OCI-LY7 (cell line): Measurements from ENCODE around the gene ELMOD3. TPM values are rescaled to one million over a fixed set of nuclear protein-coding genes. Genes with fewer than 3 reads are reported as not detected.

Source experiments
- BruUV-seq: library from RNA; stranded (reverse); fragments of 400-500 nt; replicated peaks from 2 replicates; lab custom pipeline; 2021; lab: Mats Ljungman, UMichigan
- CTCF ChIA-PET: fragments of 300-600 bp; sonication (Branson Sonifier 250); formaldehyde crosslinking; loops from one replicate; lab custom pipeline; 2022; ENCODE audit warnings: antibody characterized with exemption; ENCODE audit not compliant: unreplicated experiment; lab: Charles Lee
- POLR2A ChIA-PET: fragments of 300-600 bp; sonication (Branson Sonifier 250); formaldehyde crosslinking; loops from one replicate; lab custom pipeline; 2022; ENCODE audit warnings: antibody characterized with exemption; lab: Charles Lee
- DNase-seq: peaks from one replicate; pipeline ENCODE4 v3.0.0-alpha.2; 2015; ENCODE audit warnings: low spot score
- H2AFZ ChIP-seq: fragments of 200-600 bp; sonication (generic), shearing (Covaris generic); 2 replicates; pipeline ENCODE4 v1.6.1; 2014; ENCODE audit warnings: mild to moderate bottlenecking, antibody characterized with exemption, low read length, moderate library complexity
- H3K27ac ChIP-seq: fragments of 200-600 bp; sonication (generic); 2 replicates; pipeline ENCODE4 v1.5.1; 2014; ENCODE audit warnings: mixed run types, low read depth, mild to moderate bottlenecking, moderate library complexity, low read length, inconsistent platforms; ENCODE audit not compliant: poor library complexity, severe bottlenecking
- H3K36me3 ChIP-seq: fragments of 200-600 bp; sonication (generic); 2 replicates; pipeline ENCODE4 v1.6.1; 2014; ENCODE audit warnings: mild to moderate bottlenecking, antibody characterized with exemption, low read length, moderate library complexity, mixed read lengths; ENCODE audit not compliant: insufficient read depth
- H3K4me1 ChIP-seq: fragments of 200-600 bp; sonication (generic); 2 replicates; pipeline ENCODE4 v1.5.1; 2014; ENCODE audit warnings: mild to moderate bottlenecking, low read length; ENCODE audit not compliant: insufficient read depth, poor library complexity, severe bottlenecking
- H3K4me2 ChIP-seq: fragments of 200-600 bp; sonication (generic); 2 replicates; pipeline ENCODE4 v1.6.1; 2014; ENCODE audit warnings: mild to moderate bottlenecking, low read length
- H3K4me3 ChIP-seq: fragments of 200-600 bp; sonication (generic); 2 replicates; pipeline ENCODE4 v1.5.1; 2014; ENCODE audit warnings: mild to moderate bottlenecking, low read depth, low read length; ENCODE audit not compliant: poor library complexity, severe bottlenecking
- H3K79me2 ChIP-seq: fragments of 200-600 bp; sonication (generic); 2 replicates; pipeline ENCODE4 v1.6.1; 2016; ENCODE audit warnings: low read depth, mild to moderate bottlenecking, low read length, moderate library complexity, mixed read lengths; ENCODE audit not compliant: insufficient read depth
- H3K9me2 ChIP-seq: fragments of 200-600 bp; sonication (generic); 2 replicates; pipeline ENCODE4 v1.6.1; 2016; ENCODE audit warnings: mild to moderate bottlenecking, low read length, mixed read lengths; ENCODE audit not compliant: insufficient read depth
- H3K9me3 ChIP-seq: fragments of 200-600 bp; sonication (generic); 2 replicates; pipeline ENCODE4 v1.6.1; 2014; ENCODE audit warnings: mild to moderate bottlenecking, mixed run types, low read length, mixed read lengths
- H4K20me1 ChIP-seq: fragments of 200-600 bp; sonication (generic); 2 replicates; pipeline ENCODE4 v1.6.1; 2014; ENCODE audit warnings: mild to moderate bottlenecking, antibody characterized with exemption, low read length, moderate library complexity, mixed read lengths; ENCODE audit not compliant: insufficient read depth
- EZH2phosphoT487 ChIP-seq: fragments of 200-600 bp; sonication (generic); IDR thresholded peaks from 2 replicates; pipeline ENCODE4 v1.6.1; 2018; ENCODE audit warnings: low read depth, borderline replicate concordance, mild to moderate bottlenecking, mixed run types, antibody characterized with exemption, low read length, moderate library complexity, mixed read lengths
- intact Hi-C: fragments of 100-400 bp; cut with micrococcal nuclease; formaldehyde crosslinking; loops from one replicate; pipeline ENCODE4 v1.10.0; 2022; ENCODE audit not compliant: unreplicated experiment
- total RNA-seq, 2 experiments: library from RNA; depleted of rRNA in 1 of 2; stranded (reverse); fragments of >200 nt in 1 of 2; shearing (Covaris generic) in 1 of 2; gene quantifications; 2 replicates each; pipeline ENCODE4 v1.2.3, GENCODE V29; 2014 to 2022
- TF ChIP-seq, protein P1 (sequence below): fragments of 200-600 bp; sonication (generic); conservative IDR thresholded peaks from 2 replicates; pipeline ENCODE4 v1.5.1; 2014; ENCODE audit warnings: mild to moderate bottlenecking, antibody characterized with exemption, low read length, moderate library complexity, mixed read lengths

The ELMOD3 gene
- total RNA-seq, 2 experiments from 2014 or later = 12.0 to 18.5 TPM

DNA sequence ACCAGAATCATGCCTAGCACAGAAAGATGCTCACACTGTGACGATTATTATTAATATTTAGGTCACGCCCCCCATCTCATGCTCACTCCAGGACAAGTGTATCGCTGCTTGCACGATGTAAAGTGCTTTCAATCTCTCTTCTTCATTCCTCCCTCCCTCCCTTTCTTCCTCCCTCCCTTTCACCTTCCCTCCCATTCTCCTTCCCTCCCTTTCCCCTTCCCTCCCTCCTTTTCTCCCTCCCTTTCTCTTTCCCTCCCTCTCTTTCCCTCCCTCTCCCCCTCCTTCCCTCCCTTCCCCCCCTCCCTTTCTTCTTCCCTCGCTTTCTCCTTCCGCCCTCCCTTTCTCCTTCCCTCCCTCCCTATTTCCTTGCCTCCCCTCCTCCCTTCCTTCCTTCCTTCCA, 46.4 kb upstream of the ELMOD3 start:
- intact Hi-C loops = no loop called here
- Histone ChIP-seq H4K20me1 (no peaks in the 10 kb centered on the region), H3K79me2 (no peaks in the 10 kb centered on the region), H3K36me3 (no peaks in the 10 kb centered on the region), H3K9me2 (no peaks in the 10 kb centered on the region), H2AFZ (no peak overlapping the region), H3K4me3 (no peak overlapping the region), H3K9me3 (no peaks in the 10 kb centered on the region), H3K4me1 (peaks cover 13% of the 10 kb centered on the region), H3K27ac (no peak overlapping the region), H3K4me2 (no peak overlapping the region)
- ChIA-PET POLR2A (interaction anchor here (1.4 kb wide), 1 partner anchor 20 kb away, joined by 8 read pairs; the partner anchor contains the start of gene TGOLN2), CTCF (no interaction called here)
- no peak for TF ChIP-seq EZH2phosphoT487
- TF ChIP-seq, protein P1, sequence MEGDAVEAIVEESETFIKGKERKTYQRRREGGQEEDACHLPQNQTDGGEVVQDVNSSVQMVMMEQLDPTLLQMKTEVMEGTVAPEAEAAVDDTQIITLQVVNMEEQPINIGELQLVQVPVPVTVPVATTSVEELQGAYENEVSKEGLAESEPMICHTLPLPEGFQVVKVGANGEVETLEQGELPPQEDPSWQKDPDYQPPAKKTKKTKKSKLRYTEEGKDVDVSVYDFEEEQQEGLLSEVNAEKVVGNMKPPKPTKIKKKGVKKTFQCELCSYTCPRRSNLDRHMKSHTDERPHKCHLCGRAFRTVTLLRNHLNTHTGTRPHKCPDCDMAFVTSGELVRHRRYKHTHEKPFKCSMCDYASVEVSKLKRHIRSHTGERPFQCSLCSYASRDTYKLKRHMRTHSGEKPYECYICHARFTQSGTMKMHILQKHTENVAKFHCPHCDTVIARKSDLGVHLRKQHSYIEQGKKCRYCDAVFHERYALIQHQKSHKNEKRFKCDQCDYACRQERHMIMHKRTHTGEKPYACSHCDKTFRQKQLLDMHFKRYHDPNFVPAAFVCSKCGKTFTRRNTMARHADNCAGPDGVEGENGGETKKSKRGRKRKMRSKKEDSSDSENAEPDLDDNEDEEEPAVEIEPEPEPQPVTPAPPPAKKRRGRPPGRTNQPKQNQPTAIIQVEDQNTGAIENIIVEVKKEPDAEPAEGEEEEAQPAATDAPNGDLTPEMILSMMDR = no peak
- no TSS peak for BruUV-seq
- DNase-seq = no peak

DNA sequence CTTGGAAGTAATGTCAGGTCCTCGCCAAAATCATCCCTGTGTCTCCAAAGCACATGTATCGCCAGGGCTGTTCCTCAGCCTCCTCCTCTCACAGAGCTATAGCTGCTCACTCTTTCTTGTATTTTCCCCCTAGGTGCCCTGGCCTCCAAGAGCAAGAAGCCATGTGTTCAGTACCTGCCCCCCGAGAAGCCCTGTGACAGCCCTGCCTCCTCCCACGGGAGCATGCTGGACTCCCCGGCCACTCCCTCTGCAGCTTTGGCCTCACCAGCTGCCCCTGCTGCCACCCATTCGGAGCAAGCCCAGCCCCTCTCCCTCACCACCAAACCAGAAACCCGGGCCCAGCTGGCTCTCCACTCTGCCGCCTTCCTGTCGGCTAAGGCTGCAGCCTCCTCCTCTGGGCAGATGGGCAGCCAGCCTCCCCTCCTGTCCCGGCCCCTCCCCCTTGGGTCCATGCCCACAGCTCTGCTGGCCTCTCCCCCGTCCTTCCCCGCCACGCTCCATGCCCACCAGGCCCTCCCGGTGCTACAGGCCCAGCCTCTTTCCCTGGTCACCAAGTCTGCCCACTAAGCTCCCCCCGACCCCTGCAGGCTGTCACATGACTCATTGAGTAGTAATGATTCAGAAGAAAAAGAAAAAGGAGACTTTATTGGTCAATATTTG, 45.5 kb upstream of the ELMOD3 start:
- intact Hi-C loops = no loop called here
- no peaks in the 10 kb centered on the region for H4K20me1 ChIP-seq
- H3K4me3 ChIP-seq = no peak overlapping the region
- H3K79me2 ChIP-seq = no peaks in the 10 kb centered on the region
- no TSS peak for BruUV-seq
- no peak for DNase-seq
- CTCF ChIA-PET = interaction anchor here (1.3 kb wide), 1 partner anchor 10 kb away, joined by 3 read pairs; no protein-coding TSS in a partner anchor
- H3K36me3 ChIP-seq = peaks cover 7% of the 10 kb centered on the region; the same call in 1 of the 2 replicates
- H3K4me1 ChIP-seq = peaks cover 13% of the 10 kb centered on the region
- no peak overlapping the region for H2AFZ ChIP-seq
- H3K4me2 ChIP-seq = no peak overlapping the region
- TF ChIP-seq EZH2phosphoT487 = no peak
- TF ChIP-seq, protein P1 = no peak
- no peaks in the 10 kb centered on the region for H3K9me2 ChIP-seq
- no peak overlapping the region for H3K27ac ChIP-seq
- H3K9me3 ChIP-seq = no peaks in the 10 kb centered on the region
- POLR2A ChIA-PET = interaction anchor here (1.2 to 1.4 kb wide), 3 partner anchors 9 to 19 kb away, joined by 3 to 8 read pairs (median 3); partner anchors contain the start of gene TGOLN2
